HG03175 (cell line): Measurements from ENCODE around the gene CD247.

ENCODE experiments used
- ATAC-seq: cut with Tn5 transposase; IDR thresholded peaks from one replicate; pipeline ENCODE4 v1.9.1; 2021; ENCODE audit warnings: mild to moderate bottlenecking, moderate library complexity; ENCODE audit not compliant: unreplicated experiment

The CD247 gene

GRCh38 chr1:167440776-167441175 is 77.6 kb downstream of the CD247 start:
- no peak for ATAC-seq

GRCh38 chr1:167440345-167440744 is 78.0 kb downstream of the CD247 start:
- no peak for ATAC-seq

GRCh38 chr1:167439301-167439988 is 78.9 kb downstream of the CD247 start:
- ATAC-seq = peak; percentile 48

GRCh38 chr1:167438171-167439138 is 79.9 kb downstream of the CD247 start:
- ATAC-seq = no peak

GRCh38 chr1:167435484-167435883 is 82.8 kb downstream of the CD247 start:
- ATAC-seq = no peak

- no peak for ATAC-seq
Measured at GRCh38 chr1:167434306-167434705, 84.0 kb downstream of the CD247 start.

GRCh38 chr1:167433884-167434283 is 84.4 kb downstream of the CD247 start:
- no peak for ATAC-seq

- ATAC-seq = no peak
Measured at GRCh38 chr1:167432780-167433179, 85.5 kb downstream of the CD247 start.

GRCh38 chr1:167431909-167432650 is 86.2 kb downstream of the CD247 start:
- no peak for ATAC-seq

GRCh38 chr1:167431261-167431908 is 86.9 kb downstream of the CD247 start:
- no peak for ATAC-seq

- no peak for ATAC-seq
Measured at GRCh38 chr1:167430849-167431242, 87.5 kb downstream of the CD247 start.

GRCh38 chr1:167430134-167430848 is 88.0 kb downstream of the CD247 start:
- peak; percentile 57 for ATAC-seq

GRCh38 chr1:167429612-167430011 is 88.7 kb downstream of the CD247 start:
- peak; percentile 42 for ATAC-seq

- no peak for ATAC-seq
Measured at GRCh38 chr1:167428395-167428794, 89.9 kb downstream of the CD247 start.

- ATAC-seq = no peak
Measured at GRCh38 chr1:167427848-167428247, 90.5 kb downstream of the CD247 start.

- no peak for ATAC-seq
Measured at GRCh38 chr1:167426716-167427115, 91.6 kb downstream of the CD247 start.

- no peak for ATAC-seq
Measured at GRCh38 chr1:167425482-167425881, 92.8 kb downstream of the CD247 start.

GRCh38 chr1:167423684-167424619 is 94.4 kb downstream of the CD247 start:
- ATAC-seq = no peak

- ATAC-seq = no peak
Measured at GRCh38 chr1:167420510-167420909, 97.8 kb downstream of the CD247 start.
